Measurements from ENCODE around the gene NFIX.

DNA sequence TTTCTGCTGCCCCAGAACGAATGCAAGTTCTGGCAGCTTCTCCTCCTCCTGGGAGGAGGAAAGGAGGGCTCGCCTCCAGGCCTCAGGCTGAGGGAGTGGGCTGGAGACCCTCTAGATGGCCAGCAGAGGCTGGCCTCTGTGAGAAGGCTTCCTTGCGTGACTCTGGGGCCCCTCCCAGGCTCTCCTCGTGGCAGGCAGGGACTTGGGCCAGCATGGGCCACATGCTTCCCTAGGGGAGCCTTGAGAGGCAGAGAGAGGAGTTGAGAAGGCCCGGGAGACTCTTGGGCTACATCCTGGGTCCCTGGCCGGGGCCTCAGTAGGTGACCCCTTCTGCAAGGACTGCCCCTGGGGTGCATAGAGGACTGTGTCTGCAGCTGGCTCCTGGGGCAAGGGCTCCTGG is 81.5 kb downstream of the NFIX start:
- TF ChIP-seq POLR2A (IDR thresholded peaks at IDR 0.05), result no peak
- TF ChIP-seq, protein P1, sequence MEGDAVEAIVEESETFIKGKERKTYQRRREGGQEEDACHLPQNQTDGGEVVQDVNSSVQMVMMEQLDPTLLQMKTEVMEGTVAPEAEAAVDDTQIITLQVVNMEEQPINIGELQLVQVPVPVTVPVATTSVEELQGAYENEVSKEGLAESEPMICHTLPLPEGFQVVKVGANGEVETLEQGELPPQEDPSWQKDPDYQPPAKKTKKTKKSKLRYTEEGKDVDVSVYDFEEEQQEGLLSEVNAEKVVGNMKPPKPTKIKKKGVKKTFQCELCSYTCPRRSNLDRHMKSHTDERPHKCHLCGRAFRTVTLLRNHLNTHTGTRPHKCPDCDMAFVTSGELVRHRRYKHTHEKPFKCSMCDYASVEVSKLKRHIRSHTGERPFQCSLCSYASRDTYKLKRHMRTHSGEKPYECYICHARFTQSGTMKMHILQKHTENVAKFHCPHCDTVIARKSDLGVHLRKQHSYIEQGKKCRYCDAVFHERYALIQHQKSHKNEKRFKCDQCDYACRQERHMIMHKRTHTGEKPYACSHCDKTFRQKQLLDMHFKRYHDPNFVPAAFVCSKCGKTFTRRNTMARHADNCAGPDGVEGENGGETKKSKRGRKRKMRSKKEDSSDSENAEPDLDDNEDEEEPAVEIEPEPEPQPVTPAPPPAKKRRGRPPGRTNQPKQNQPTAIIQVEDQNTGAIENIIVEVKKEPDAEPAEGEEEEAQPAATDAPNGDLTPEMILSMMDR (IDR thresholded peaks at IDR 0.05), result no peak

All from adrenal gland (tissue), 5 donors.